OCI-M2 (cell line): Measurements from ENCODE around the gene SEL1L.
"Not testable (repeated sequence)": the region's sequence is repeated elsewhere in the genome, so short reads cannot be mapped to it uniquely, and the experiment has no call there.

ENCODE experiments used
- DNase-seq: peaks from one replicate; lab custom pipeline; 2025; ENCODE audit not compliant: unreplicated experiment; lab: John Stamatoyannopoulos, UW

The SEL1L gene

DNA sequence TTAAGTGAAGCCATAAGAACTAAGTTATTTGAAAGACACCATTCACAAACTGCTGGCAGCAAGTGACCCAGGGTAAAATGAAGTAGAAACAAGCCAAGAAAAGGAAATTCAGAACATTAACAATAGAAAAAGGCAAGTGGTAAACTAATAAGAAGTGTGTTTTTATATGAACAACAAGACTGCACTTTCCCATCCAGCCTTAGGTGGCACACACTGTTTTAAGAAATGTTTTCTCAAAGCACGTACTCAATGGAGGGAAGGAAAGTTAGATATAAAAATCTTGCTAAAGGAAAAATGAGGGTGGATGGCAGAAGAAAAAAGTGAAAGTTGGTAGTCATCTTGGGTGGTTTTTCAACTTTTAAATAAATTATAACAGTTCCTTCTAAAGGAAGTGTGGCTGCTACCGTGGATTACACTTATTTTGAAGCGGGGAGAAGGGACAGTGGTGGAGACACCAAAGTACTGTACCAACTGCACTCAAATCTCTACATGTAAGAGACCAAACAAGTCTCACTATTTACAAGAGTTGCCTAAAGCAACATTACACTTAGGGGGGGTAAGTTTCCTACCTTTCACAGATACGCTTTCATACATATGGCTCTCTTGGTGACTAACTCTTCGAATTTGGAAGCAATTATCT lies 58.8 kb downstream of the SEL1L start:
- DNase-seq: no peak

GRCh38 chr14:81474148-81474492 lies 59.5 kb downstream of the SEL1L start:
- DNase-seq: no peak

GRCh38 chr14:81473456-81474147 lies 60.1 kb downstream of the SEL1L start:
- no peak for DNase-seq

DNA sequence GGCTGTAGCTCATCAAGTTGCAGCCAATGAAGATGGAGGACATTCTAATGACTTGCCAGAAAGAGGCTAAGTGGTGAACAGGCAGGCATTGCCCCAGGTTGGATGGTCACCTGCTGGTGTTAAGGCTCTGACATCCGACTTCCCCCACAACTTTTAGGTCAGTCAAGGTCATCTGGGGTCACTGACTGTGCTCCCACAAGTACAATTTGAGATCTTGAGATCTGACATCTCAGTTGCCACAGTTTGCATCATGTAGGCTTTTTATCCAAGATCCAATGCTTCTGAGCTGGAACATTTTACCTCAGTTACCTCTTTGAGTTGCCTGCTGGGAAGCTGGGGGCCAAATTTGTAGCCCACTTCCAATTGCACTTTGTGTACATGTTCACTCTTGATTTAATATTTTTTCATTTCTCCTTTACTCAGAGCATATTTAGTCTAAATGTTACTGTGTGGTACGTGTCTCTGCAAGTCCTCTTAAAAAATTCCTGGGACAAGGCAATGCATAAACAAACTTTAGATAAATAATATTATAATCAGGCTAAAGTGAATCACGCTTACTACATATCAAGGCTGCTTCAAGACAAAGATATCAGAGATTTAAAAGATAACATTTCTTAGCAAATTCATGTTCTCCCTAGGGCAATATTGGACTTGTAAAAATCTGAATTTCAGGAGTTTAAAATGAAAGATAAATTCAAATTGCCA lies 61.4 kb downstream of the SEL1L start:
- no peak for DNase-seq

DNA sequence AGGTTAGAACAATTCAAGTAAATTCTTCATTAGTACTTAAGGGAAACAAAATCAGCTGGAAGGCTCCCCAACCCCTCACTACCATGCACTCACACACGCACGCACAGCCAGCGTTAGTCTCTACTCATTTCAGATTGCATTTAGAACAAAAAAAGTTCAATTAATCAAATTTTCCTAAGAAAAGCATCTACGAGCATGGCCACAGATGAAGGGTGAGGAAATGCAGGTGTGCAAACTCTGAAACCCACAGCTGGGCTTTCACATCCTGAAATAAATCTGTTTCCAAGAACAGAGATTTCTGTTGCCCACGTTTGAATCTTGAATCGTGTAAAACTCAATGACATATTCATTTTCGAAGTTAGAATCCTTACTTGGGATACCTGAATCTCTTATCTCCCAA lies 62.6 kb downstream of the SEL1L start:
- DNase-seq: no peak

- not testable (repeated sequence) for DNase-seq
These were observed 63.2 kb downstream of the SEL1L start for GRCh38 chr14:81470557-81470826.

GRCh38 chr14:81466854-81467253 lies 66.8 kb downstream of the SEL1L start:
- no peak for DNase-seq

GRCh38 chr14:81465507-81466228 lies 68.0 kb downstream of the SEL1L start:
- no peak for DNase-seq

DNA sequence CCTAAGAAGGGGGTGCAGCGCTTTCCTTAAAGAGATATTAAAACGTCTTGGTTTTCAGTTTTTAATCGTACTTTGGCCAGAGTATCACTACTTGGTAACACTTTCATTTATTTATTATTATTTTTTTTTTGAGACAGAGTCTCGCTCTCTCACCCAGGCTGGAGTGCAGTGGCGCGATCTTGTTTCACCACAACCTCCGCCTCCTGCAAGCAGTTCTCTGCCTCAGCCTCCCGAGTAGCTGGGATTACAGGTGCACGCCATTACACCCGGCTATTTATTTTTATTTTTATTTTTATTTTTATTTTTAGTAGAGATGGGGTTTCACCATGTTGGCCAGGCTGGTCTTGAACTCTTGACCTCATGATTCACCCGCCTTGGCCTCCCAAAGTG lies 68.7 kb downstream of the SEL1L start:
- DNase-seq: not testable (repeated sequence)

DNA sequence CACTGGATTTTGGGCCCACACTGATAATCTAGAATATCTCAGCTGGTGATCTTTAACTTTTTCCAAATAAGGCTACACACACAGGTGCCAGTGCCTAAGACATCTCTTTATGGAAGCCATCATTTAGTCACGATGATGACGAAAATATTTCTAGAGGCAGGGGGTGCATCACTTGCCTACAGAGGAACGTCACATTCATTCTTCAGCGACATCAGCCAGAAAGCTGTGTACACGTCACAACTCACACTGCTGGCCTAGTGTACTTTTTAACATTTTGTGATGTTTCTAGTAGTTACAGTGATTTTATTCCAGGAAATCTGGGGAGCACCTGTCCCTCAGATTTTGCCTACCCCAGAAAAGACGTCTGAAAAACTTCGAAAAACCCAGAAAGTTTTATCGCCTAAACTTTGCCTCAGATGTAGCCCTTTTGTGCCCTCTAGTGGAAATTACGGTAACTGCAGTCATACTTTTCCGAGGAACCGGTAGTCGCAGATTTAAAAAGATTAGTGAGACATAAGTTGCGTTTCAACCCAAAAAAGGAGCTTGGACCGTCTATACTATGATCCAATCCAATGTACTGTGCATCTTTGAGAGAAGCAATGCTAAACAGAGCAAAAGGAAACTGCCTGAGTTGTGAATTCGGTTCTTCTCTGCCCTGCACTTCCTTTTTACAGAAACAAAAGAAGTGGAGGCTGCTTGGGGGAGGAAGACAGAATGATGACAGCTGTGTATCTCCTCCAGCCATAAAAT lies 69.2 kb downstream of the SEL1L start:
- DNase-seq: peak; percentile 76

DNA sequence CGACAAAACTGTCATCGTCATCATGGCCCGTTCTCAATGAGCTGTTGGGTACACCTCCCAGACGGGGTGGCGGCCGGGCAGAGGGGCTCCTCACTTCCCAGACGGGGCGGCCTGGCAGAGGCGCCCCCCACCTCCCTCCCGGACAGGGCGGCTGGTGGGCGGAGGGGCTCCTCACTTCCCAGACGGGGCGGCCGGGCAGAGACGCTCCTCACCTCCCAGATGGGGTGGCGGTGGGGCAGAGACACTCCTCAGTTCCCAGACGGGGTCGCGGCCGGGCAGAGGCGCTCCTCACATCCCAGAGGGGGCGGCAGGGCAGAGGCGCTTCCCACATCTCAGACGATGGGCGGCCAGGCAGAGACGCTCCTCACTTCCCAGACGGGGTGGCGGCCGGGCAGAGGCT lies 71.3 kb downstream of the SEL1L start:
- not testable (repeated sequence) for DNase-seq

DNA sequence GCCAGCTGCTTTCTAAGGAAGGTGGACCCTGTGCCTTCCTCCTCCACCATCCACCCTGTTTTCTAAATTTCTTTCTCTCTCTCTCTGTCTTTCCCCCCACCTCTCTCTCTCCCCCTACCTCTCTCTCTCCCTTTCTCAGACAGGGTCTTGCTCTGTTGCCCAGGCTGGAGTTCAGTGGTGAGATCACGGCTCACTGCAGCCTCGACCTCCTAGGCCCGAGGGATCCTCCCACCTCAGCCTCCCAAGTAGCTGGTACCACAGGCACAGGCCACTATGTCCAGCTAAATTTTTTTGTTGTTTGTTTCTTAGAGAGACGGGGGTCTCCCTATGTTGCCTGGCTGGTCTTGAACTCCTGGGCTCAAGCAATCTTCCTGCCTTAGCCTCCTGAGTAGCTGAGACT lies 73.7 kb downstream of the SEL1L start:
- no peak for DNase-seq

DNA sequence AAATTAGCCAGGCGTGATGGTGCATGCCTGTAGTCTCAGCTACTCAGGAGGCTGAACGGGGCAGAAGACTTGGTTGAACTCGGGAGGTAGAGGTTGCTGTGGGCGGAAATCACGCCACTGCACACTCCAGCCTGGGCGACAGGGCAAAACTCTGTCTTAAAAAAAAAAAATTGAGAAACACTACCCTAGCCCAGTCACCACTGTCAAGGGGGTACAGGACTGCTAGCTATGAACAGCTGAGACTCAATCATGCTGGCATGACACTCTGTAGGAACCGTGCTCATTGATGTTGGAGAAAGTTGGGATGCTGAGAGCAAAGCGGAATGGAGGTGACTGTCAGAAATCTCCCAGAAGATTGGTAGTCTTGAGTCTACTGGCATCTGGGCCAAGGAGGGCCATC lies 75.3 kb downstream of the SEL1L start:
- no peak for DNase-seq

DNA sequence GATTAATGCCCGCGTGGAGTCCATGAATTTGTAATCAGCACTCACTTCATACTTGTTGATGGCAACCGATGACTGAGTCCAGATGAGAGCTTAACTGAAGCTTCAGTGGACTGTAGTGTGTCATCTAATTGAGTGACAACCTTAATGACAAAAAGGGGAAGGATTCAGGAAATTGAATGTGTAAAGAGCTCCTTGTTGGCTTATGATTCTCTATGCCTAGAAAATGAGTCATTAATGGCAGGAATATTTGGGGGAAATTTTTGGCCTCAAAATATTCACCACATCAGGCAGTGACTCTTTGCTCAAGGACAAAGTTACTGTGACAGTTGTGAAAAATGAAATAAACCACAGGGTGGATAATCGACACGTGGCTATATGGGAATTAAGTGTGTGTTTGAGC lies 78.3 kb downstream of the SEL1L start:
- no peak for DNase-seq

GRCh38 chr14:81454572-81455218 lies 79.0 kb downstream of the SEL1L start:
- DNase-seq: no peak

GRCh38 chr14:81453166-81453766 lies 80.4 kb downstream of the SEL1L start:
- no peak for DNase-seq

DNA sequence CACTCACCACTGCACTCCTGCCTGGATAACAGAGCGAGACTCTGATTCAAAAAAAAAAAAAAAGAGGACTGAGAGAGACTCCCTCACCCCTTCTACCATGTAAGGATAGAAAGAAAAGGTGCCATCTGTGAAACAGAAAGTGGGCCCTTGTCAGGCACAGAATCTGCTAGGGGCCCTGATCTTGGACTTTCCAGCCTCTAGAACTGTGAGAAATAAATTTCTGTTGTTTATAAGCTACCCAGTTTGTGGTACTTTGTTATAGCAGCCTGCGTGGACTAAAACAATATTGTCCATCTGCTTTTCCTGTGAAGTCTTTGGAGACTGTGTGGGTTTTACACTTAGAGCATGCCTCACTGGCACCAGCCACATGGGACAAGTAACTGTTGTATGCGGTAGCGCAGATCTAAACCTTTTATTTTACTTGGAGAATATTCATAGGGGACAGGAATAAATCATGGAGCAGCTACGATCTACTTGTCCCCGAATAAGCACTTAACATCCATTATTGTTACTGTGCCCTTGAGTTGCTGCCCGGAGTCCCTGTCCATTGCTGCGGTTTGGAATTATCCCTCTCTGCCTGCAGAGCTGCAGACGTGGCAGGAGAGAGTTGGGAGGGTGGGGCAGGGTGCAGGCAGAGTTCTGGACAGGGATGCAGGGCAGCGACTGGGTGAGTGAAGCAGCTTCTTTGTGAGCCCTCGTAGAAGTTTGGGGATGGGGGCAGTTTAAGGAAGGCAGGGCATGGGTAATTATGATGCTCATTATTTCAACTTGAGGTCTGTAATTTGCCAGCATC lies 81.1 kb downstream of the SEL1L start:
- DNase-seq: no peak

DNA sequence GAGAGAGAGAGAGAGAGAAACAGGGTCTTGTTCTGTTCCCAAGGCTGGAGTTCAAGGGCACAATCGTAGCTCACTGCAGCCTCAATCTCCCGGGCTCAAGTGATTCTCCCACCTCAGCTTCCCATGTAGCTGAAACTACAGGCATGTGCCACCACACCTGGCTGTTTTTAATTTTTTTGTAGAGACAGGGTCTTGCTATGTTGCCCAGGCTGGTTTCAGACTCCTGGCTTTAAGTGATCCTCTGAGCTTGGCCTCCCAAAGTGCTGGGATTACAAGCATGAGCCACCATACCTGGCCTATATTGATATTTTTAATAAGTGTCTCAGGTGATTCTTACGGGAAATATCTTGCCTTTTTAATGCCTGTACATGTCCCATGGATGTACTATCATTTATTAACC lies 82.7 kb downstream of the SEL1L start:
- DNase-seq: no peak

GRCh38 chr14:81450100-81450531 lies 83.5 kb downstream of the SEL1L start:
- no peak for DNase-seq

DNA sequence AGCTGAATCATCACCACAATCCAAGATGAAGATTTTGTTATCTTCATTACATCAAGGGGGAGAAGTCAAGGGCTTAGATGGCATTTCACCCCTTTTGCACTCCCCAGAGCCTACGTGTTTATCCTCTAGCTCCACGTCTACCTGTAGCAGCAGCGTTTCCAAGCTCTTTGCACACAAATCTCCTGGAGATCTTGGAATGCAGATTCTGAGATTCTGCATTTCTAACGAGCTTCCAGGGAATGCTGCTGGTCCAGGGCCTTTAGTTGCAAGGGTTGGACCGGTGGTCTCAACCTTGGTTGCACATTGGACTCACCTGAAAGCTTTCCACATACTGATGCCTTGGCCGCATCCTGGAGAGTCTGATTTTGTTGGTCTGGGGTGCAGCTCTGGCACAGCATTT lies 84.1 kb downstream of the SEL1L start:
- DNase-seq: no peak
